Measurements from ENCODE around the gene SQSTM1.

- TF ChIP-seq CTCF (IDR thresholded peaks at IDR 0.05; ENCODE audit: poor library complexity): no peak
- no peak for TF ChIP-seq EZH2 (IDR thresholded peaks at IDR 0.05; ENCODE audit: borderline replicate concordance)
These were observed 27.1 kb upstream of the SQSTM1 start, which contains the start of gene LTC4S for GRCh38 chr5:179793468-179794139.

Measured in hepatocyte (in vitro differentiated cells).